SHP77 treated with DMSO at 0.1 percent for 48 hours (cell line): ENCODE data around the gene ZFYVE19.
A peak's percentile ranks its signal among the peaks of the same experiment; 100 is the strongest.

ENCODE experiments used
- DNase-seq: peaks from one replicate; lab custom pipeline; 2025; lab: John Stamatoyannopoulos, UW

The ZFYVE19 gene, protein sequence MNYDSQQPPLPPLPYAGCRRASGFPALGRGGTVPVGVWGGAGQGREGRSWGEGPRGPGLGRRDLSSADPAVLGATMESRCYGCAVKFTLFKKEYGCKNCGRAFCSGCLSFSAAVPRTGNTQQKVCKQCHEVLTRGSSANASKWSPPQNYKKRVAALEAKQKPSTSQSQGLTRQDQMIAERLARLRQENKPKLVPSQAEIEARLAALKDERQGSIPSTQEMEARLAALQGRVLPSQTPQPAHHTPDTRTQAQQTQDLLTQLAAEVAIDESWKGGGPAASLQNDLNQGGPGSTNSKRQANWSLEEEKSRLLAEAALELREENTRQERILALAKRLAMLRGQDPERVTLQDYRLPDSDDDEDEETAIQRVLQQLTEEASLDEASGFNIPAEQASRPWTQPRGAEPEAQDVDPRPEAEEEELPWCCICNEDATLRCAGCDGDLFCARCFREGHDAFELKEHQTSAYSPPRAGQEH

DNA sequence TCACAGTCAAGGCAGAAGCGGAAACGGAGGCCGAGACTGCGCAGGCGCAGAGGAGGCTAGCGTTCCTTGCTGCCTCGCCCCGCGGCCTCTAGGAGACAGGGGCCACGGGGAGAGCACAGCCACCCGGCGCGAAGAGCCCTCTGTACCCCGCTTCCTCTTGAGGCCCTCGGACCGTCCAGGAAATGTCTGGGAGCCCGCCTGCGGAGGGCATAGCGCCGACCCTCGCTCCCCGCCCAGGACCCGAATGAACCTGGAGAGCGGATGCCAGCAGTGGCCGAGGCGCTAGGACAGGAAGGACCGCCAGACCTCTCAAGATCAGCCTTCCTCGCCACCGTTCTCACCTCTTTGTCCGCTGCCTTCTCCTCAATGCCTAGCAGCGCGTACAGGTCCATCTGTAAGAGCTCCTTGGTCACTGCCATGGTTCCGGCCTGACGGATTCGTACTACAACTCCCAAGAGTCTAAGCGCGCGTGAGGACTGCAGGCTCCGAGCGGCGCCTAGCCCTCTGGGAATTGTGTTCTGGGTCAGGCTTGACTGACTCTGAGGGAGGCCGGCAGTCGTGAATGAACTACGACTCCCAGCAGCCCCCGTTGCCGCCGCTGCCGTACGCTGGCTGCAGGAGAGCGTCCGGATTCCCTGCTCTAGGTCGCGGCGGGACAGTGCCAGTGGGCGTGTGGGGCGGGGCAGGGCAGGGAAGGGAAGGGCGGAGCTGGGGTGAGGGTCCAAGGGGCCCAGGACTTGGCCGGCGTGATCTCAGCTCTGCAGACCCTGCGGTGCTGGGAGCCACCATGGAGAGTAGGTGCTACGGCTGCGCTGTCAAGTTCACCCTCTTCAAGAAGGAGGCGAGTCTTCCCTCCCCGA lies at the start of gene ZFYVE19, which contains the start of gene DNAJC17:
TSS of gene ZFYVE19 (plus strand) at position 62 of the 860 bp plus-strand sequence. CDS start at position 563, 501 bp downstream.
TSS of gene DNAJC17 (minus strand) at position 446 of the 860 bp plus-strand sequence. CDS start at position 419, 27 bp downstream.
- peak; percentile 94 for DNase-seq

DNA sequence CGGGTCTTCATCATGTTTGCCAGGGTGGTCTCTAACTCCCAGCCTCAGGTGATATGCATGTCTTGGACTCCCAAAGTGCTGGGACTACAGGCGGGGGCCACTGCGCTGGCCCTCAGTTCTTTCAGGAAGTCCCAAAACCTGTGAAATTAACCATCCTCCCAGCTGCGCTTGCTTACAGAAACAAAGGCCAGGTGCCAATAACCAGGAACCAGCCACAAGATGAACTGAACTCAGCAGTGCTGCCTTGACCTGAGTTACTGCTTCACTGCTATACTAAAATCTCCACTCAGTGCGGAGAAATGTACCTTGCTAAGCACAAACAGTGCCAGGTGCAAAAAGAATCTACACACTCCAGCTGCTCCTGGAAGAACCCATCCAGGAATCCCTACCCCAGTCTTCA lies 46.9 kb upstream of the ZFYVE19 start:
- DNase-seq, result no peak

DNA sequence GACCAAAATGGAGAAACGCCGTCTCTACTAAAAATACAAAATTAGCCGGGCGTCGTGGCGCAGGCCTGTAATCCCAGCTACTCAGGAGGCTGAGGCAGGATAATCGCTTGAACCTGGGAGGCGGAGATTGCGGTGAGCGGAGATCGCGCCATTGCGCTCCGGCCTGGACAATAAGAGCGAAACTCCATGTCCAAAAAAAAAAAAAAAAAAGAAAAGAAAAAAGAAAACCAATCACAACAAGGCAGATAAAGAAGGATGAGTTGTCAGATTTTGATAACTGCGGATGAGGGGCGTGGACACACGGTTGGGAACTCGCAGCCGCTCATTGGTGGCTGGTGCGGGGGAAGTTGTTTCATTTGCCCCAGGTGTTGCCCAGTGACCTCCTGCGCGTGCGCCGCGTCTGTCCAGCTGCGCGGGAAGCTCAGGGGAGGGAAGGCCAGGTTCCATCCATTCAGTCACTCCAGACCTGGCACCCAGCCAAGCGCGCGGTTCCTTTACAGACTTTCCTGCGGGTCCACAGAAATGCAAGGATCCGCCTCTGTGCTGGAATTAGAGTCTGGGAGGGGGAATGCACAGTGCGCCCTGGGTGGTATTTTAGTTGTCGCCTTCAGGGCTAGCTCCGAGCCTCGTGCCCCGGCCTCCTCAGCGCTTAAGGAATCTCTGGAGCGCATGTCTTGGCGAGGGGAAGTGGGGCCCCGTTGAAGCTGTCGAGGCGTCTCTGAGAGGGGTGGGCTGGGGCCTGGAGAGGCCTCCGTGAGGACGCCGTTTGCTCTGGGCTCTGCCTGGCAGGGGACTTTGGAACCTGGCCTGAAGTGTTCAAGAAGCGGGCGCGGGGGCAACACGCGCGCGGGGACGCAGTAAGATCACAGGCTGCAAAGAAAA lies 43.7 kb upstream of the ZFYVE19 start:
- DNase-seq, result peak; percentile 60

DNA sequence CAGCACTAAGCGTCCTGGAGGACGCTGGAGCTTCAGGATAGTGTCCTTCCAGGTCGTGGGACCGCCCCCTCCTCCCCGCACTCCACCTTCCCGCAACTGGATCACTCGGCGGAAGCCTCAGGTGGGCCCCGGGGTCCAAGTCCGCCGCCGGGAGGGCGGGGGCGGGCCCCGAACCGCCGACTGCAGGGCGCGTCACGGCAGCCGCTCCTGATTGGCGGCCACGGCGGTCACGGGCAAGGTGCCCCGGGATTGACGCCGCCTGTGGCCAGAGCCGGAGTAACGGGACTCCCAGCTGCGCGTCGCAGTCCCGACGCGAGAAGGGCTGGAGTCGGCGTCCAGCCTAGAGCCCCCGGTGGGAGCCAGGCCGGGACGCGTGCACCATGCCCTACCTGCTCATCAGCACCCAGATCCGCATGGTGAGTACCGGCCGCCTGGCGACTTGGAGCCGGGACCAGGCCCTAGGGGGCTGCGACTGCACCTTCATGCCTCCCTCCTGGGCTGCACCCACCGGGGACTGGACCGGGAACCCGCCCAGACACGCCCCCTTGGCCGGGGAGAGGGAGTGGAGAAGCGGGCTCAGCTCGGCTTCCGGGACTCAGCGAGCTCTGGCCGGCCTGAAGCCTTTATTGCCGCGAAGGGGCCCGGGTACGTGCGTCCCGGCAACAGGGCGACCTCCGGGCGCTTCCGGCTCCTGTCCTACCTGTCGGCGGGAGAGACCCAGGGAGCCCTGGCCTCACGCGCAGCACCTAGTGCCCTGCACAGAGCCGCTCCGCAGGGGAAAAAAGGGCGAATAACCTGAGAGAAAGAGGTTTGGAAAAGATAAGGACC lies 42.9 kb upstream of the ZFYVE19 start, which contains the start of gene GCHFR:
TSS of gene GCHFR (plus strand) at position 268 of the 828 bp plus-strand sequence. CDS start at position 381, 113 bp downstream.
- DNase-seq, result peak; percentile 45

DNA sequence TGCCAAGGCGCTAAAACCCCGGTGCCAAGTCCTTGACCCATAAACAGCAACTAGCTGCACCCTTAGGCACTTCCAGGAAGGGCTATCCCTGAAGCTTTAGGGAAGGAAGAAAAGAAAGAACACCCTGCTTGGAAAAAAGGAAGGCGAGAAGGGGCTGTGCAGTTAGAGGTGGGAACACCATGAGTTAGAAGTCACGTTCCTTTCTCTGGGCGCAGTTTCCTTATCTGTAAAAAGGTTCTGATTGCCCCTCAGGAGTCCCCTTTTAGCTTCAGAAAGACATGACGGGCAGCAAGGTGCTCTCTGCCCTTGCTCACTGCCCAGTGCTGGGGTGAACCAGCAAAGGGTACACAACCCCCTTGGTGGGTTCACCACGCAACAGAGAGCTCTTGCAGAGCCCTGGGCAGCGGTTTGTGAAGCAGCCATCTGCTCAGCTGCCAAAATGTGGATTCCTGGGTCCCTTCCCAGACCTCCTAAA lies 42.2 kb upstream of the ZFYVE19 start:
- no peak for DNase-seq

DNA sequence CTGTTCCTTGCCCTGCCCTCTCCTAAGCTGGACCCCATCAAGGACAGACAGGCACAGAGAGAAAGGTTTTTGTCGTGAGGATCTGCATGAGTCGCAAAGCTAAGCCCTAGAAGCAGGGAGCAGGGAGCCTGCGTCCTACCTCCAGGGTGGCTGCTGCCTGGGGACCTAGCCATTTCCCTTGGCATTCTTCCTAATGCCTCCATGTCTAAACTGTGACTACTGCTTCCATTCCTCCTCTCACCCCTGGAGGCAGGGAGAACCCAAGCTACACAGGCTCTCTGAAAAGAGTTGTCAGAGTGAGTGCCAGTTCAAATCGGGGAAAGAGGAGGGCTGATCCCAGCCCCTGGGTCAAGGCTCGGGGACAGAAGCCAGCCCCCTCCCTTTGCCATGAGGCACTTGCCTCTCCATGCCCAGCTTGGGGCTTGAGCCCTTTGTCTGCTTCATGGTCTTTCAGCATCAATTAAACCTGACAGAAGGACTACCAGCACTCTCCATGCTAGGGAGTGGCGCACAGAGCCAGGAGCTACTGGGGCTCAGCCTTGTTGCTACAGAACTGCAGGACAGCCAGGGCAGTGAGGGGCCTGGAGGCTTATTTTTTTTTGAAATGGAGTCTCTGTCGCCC lies 40.6 kb upstream of the ZFYVE19 start:
- DNase-seq, result no peak

DNA sequence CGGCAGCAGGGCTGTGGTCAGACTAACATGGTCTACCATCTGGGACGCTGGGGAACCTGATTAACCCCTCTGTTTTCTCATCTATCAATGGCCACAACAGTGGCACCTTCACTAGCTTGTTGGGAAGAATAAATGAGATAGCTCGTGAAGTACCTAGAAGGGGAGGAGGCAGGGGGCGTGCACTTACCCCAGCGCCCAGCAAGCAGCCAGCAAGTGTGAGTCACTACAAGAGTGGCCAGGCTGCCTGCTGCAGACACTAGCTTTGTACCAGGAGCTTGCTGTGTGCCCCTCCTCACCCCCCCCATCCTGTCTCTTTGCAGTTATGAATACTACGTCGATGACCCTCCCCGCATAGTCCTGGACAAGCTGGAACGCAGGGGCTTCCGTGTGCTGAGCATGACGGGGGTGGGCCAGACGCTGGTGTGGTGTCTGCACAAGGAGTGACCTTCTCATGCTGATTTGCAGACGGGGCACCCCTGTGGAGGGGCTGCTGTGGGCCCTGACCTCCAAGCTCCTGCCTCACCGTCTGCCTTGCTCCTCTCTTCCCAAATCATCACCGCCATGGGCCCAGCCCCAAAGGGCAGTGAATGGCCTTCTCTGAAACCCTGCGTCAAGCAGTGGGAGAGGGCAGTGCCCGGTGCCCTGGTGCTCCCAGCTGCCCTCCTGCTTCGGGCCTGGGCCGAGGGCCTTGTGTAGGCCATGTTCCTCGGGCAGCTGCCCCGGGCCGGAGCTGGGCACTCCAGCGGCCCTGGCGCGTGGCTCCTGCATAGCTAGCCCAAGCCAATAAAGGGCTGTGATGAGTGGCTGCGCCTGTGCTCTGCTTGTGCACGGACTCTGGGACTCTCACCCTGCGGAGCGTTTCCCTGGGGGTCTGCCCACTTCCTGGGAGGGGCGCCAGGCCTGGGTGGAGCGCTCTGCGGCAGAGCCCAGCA lies 39.7 kb upstream of the ZFYVE19 start:
- no peak for DNase-seq

DNA sequence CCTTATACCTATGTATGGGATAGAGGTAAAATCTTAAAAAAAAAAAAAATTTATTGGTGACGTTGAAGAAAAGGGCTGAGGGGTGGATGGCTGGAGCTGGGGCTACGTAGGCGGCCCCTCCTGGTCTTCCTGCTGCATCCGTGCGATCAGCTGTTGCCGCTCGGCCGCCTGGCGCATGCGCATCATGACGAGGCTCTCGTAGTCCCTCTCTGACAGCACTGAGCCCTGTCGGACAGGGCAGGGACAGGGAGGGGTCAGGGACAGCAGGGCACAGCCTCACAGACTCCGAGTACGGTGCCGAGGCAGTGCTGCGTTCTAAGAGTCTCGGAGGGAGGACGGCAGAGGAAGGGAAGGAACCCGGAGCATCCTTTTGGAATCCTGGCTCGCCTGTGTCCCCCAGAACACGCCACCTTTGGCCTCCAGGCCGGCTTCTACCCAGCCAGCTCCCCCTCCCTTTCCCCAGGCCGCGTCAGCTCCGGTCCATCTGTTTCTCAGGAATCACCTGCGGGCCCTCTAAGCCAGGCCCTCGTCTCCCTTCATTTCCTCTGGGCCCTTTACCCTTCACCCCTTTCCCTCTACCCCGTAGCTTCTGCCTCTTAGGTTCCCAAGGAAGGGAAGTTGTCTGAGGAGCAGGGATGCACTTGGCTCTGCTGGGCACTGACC lies 38.9 kb upstream of the ZFYVE19 start:
- no peak for DNase-seq

DNA sequence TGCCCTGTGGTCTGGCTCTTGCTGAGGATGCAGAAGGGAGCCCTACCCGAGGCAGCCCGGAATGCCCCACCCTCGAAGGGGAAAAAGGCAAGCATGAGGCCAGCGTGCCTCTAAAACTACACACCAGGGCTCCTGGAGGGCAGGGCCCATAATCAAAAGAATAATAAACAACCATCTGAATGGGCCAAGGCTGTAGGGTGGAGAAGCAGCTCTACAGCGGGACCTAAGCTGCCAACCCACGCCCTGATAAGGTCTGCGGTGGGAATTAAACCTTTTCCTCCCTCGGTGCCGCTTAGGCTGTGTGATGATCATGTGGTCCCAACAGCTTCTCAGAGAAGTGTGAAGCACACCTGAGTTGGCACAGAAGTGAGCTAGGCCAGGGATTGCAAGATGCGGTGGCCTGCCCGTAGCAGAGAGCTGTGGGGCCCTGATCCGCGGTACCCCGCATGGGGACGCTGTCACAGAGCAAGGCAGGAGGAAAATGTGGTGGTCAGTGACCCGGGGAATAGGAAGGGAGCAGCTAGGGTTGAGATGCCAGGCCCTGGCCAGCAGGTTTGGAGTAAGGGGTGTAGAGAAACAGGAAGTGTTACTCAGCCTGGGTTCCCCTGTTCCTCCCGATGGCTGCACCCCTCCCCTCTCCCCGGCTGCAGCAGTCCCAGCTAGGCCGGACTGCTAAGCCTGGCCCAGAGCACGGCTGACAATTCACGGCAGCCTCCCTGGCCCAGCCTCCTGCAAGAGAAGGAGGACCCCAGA lies 38.2 kb upstream of the ZFYVE19 start:
- DNase-seq, result no peak

DNA sequence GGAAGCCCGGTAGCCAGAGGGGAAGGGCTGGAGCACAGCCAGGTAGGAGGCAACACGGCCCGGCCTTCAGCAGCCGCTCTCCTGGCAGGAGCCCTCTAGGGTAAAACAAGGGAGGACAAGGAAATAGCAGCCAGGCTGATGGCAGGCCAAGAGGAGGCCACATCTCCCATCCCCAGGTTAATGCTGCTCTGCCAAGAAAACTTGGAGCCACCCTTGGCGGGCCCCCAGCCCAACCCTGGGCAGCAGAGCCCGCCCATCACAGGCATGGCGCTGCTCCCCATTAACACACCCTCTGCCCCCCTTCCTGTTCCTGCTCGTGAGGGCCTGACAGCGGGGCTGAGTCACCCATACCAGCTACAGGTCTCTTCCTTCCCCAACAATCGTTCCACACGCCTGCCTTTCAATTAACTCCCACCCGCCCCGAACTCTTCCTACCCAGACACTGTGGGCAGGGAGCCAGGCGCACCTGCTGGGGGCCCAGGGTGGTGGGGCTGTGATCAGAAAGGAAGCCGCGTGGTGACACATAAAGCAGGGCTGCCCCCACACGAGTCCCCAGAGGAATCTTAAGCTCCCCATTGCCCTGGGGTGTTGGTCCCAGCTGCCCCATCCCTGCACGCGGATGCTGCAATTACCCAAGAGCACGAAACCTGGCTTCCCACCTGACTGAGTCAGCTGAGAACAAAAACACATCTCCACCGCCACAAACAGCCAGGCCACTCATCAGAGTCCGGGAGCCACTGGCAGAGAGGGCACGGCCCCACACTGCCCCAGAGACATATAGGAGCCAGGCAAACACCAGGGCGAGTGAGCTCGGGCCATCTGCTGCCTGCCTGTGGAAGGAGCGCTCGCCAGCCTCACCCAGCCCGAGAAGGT lies 37.4 kb upstream of the ZFYVE19 start, which contains the start of gene C15orf62:
TSS of gene C15orf62 (plus strand) at position 707 of the 873 bp plus-strand sequence. CDS start 516 bp downstream, outside the sequence.
- DNase-seq, result no peak

DNA sequence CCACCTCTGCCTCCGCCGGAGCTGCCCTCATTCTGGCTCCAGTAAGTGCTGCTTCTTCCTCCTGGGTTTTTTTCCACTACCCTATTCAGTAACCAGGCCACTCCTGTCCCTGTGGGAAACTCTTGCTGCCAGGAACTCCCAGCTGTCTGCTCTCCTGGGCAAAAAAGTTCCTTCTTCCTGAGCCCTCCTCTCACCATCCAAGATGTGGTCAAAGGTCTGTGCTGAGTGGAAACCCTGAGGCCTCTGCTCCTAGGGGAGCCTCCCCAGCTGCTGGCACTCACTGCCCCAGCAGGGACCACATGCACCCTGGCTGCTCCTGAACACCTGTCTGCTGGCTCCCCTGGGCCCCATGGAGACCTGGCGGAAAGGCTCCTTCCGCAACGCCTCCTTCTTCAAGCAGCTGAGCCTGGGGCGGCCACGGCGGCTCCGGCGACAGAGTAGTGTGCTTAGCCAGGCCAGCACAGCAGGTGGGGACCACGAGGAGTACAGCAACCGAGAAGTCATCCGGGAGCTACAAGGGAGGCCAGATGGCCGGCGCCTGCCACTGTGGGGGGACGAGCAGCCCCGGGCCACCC lies 36.7 kb upstream of the ZFYVE19 start:
- no peak for DNase-seq

DNA sequence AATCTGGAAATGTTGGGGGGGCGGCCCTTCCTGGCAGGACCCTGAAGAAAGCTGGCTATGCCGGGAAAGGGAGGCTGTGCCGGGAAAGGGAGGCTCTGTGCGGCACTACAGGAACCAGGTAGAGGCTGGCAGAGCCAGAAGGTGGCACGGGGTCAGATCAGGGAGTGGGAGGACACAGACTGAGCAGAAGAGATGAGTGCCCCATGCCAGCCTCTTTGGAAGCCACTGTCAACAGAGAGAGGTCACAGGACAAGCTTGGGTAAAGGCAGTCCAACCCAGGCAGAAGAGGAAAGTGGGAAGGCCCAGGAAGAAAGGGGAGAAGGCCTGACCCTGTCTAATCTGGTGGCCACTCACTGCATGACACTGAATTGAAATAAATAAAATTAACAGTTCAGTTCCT lies 35.6 kb upstream of the ZFYVE19 start:
- no peak for DNase-seq

DNA sequence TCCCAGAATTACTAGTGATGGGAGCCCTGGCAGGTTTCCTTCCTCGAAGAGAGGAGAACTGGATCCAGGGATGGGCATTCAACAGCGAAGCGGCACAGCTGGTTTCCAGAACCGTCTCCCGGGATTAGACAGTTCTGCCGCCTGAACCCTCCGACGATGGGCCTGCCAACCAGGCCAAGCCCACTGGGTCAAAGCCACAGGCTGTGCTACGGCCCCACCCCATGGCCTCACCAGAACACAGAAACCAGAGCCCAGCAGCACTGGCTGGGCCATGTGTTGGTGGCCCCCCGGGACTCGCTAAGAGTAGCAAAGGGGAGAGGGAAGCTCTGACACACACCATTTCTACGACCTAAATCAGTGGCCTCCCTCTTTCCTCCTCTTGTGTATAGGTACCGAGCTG lies 34.9 kb upstream of the ZFYVE19 start:
- DNase-seq, result no peak

DNA sequence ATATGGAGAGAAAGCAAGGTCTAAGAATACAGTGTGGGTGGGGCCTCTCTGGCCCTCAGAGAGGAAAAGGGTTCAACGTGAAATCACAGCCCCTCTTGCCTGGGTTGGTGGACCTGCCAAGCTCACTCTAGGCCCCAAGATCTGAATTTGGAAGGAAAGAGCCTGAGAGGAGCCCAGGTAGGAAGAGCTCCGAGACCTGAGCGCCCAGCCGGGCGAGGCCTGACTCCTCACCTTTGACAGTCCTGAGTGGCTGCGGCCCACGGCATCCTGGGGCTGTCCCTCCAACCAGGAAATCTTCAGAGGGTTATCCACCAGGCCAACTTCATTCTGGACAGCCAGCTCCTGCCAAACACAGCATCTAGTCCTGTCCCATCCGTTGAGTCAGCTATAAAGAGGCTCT lies 33.4 kb upstream of the ZFYVE19 start:
- DNase-seq, result no peak

DNA sequence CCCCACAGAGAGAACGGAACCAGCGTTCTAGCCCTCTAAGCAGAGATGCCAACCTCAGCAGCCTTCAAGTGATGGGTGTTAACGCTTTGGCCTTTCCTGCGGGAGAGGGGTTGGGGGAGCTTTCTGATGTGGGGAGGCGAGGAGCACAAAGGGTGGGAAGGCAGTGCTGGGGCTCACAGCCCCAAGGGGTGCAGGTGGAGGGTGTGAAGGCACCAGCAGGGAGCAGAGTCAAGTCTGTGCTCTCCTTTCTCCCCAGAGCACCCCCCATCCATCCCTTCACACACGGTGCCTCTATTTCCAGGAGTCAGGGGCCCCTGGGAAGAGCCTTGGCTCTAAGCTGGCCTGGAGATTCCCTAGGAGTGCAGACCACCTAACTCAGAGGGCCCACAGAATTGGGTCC lies 33.0 kb upstream of the ZFYVE19 start:
- DNase-seq, result no peak

DNA sequence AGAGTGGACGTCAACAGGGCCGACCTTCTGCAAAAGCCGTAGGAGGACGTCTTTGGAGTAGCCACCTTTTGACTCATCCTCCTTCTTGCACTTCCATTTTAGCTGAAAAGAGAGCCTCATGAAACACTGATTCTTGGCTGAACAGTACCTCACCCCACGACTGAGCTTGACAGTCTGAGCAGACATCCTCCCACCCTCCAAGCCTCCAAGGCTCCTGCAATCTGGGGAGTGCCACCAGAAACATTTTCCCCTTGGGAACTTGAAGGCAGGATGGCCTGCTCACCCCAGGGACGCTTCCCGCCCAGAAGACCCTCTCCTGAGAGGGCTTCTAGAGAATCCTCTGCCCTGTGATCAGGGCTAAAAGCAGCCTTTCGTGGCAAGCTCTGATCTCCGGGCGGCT lies 31.9 kb upstream of the ZFYVE19 start:
- no peak for DNase-seq
